A549 treated with dexamethasone at 1 μM for 4 hours (cell line): ENCODE measurements around the gene SFTPA1. TPM values are rescaled to one million over a fixed set of nuclear protein-coding genes. Genes with fewer than 3 reads are reported as not detected.

Experiments used
- total RNA-seq: library from RNA; stranded (reverse); fragments of 200-300 nt; extraction: Qiagen RNA extraction; gene quantifications from 5 replicates; pipeline ENCODE4 v1.2.3, GENCODE V29; 2022

SFTPA1 gene
- total RNA-seq = not detected in 5 replicates

GRCh38 chr10:79610601-79611191 is at the start of gene SFTPA1:
Gene SFTPA1 (plus strand): TSS chr10:79610939. CDS start chr10:79611826, 887 bp downstream.

Other genes starting within 250 kb of the SFTPA1 start
- gene ZCCHC24, start 165.3 kb upstream of the SFTPA1 start, total RNA-seq = 2.2 to 3.7 TPM (median 3.3 TPM) in 5 replicates
- 1.6 to 3.6 TPM (median 1.9 TPM) in 5 replicates for gene EIF5AL1, start 98.4 kb upstream of the SFTPA1 start, total RNA-seq
- gene SFTPA2, start 50.5 kb upstream of the SFTPA1 start, total RNA-seq = not detected in 5 replicates
- 0.23 to 0.43 TPM (median 0.32 TPM) in 5 replicates for gene NUTM2B, start 92.3 kb downstream of the SFTPA1 start, total RNA-seq
- 0.26 to 0.48 TPM (median 0.40 TPM) in 5 replicates for gene NUTM2E, start 215.8 kb downstream of the SFTPA1 start, total RNA-seq